Gastroesophageal sphincter (tissue), 3 donors: ENCODE data around the gene B4GALNT3.
A peak's percentile ranks its signal among the peaks of the same experiment; 100 is the strongest.

Experiments used
- CTCF ChIP-seq, 4 experiments: fragments of 200-600 bp in 2 of 4; fragments of 450-650 bp in 2 of 4; sonication (generic) in 1 of 4; IDR thresholded peaks; one replicate each; pipeline ENCODE4 v1.5.1; 2017 to 2019; ENCODE audit warnings: antibody characterized with exemption in 4 of 4, mild to moderate bottlenecking in 2 of 4, moderate library complexity in 2 of 4
- EP300 ChIP-seq: sonication (generic); formaldehyde crosslinking; IDR thresholded peaks from one replicate; pipeline ENCODE4 v1.6.1; 2017; ENCODE audit warnings: antibody characterized with exemption, mild to moderate bottlenecking
- POLR2A ChIP-seq, 2 donors: fragments of 450-650 bp; IDR thresholded peaks; one replicate each; pipeline ENCODE4 v1.6.1; 2017; ENCODE audit warnings: antibody characterized with exemption in 2 of 2, mild to moderate bottlenecking in 2 of 2, moderate library complexity in 1 of 2
- POLR2AphosphoS5 ChIP-seq: sonication (generic); formaldehyde crosslinking; IDR thresholded peaks from one replicate; pipeline ENCODE4 v1.6.1; 2017; ENCODE audit warnings: antibody characterized with exemption

DNA sequence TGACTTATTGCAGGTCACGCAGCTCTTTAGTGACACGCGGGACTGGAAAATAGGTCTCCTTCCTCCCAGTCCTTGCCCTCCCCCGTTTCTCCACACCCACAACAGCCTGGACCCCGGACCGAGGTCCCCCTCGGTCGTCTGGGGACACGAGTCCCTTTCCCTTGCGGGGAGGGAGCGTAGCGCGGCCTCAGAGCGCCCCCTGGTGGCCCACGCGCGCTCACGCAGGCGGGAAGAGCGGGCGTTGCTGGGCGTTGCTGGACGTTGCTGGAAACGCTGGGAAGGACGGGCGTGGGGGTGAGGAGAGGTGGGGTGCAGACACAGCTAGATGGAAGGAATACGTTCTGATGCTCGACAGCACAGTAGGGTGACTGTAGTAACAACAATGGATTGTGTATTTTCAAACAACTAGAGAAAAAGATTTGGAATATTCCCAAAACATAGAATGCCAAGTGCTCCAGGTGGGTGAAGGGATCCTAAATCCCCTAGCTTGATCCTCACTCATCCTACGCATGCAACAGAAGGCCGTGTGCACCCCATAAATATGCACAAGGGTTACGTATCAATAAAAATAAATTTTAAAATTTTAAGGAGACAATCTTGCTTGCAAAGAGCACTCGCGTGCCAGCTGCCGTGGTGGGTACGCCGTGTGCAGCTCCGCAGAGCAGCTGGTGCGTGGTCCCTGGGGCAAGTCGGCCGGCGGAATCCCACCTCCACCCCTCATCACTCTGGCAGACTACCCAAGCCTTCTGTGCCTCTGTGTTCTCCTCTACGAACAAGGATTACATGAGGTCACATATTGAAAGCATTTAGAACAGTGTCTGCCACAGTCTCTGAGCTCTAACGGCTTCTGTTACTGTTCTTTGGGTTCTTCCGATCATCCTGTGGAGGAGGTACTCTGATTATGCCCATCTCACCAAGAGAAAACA, 87.4 kb downstream of the B4GALNT3 start:
- TF ChIP-seq CTCF (IDR thresholded peaks at IDR 0.05), result peak in 3 of 4 experiments; percentile 96 to 99 (median 98)
- no peak for TF ChIP-seq POLR2A (IDR thresholded peaks at IDR 0.05)
- TF ChIP-seq POLR2AphosphoS5, result no peak
- TF ChIP-seq EP300, result no peak
